Lower leg skin (tissue), 3 donors: ENCODE measurements around the gene ASB1.

ENCODE experiments used
- POLR2A ChIP-seq, 2 donors: fragments of 450-650 bp; IDR thresholded peaks; one replicate each; pipeline ENCODE4 v1.6.1; 2016 to 2017; ENCODE audit warnings: antibody characterized with exemption in 2 of 2, mild to moderate bottlenecking in 1 of 2, moderate library complexity in 1 of 2
- TF ChIP-seq, protein P1 (sequence below), 3 donors: fragments of 450-650 bp; IDR thresholded peaks; one replicate each; pipeline ENCODE4 v1.5.1; 2016; ENCODE audit warnings: antibody characterized with exemption in 3 of 3, mild to moderate bottlenecking in 3 of 3, moderate library complexity in 2 of 3

- TF ChIP-seq, protein P1, sequence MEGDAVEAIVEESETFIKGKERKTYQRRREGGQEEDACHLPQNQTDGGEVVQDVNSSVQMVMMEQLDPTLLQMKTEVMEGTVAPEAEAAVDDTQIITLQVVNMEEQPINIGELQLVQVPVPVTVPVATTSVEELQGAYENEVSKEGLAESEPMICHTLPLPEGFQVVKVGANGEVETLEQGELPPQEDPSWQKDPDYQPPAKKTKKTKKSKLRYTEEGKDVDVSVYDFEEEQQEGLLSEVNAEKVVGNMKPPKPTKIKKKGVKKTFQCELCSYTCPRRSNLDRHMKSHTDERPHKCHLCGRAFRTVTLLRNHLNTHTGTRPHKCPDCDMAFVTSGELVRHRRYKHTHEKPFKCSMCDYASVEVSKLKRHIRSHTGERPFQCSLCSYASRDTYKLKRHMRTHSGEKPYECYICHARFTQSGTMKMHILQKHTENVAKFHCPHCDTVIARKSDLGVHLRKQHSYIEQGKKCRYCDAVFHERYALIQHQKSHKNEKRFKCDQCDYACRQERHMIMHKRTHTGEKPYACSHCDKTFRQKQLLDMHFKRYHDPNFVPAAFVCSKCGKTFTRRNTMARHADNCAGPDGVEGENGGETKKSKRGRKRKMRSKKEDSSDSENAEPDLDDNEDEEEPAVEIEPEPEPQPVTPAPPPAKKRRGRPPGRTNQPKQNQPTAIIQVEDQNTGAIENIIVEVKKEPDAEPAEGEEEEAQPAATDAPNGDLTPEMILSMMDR (IDR thresholded peaks at IDR 0.05): no peak
- no peak for TF ChIP-seq POLR2A (IDR thresholded peaks at IDR 0.05)
Observed at GRCh38 chr2:238461051-238461450, 34.3 kb downstream of the ASB1 start.
